ENCODE measurements around the gene FAP.

Gene FAP

DNA sequence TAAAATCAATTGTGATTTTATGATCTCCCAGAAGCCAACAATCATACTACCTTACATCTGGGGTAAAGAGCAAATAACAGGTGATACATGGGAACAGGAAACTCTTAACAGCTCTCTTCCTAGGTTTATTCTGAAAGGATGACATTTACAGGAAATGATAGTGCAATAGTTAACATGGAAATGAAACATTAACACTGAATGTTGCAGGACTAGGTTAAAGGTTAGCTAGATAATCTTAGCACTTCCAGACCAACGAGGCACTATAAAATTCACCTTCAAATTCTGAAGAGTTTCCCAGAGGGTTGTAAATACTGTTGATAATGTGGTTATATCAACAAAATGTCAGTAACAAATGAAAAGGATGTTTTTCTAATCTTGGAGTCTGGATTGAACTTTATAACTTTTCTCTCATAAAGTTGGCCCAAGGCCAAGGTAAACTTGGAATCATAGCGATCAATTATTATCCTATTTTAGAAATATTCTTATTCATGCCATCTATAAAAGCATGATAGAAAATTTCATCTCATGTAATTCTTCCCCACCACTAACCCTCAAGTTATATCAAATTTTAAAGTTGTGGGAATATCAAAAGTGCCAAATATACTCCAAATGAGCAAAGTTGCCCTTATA, 58.3 kb downstream of the FAP start:
- DNase-seq (ENCODE audit: low spot score) = no peak

DNA sequence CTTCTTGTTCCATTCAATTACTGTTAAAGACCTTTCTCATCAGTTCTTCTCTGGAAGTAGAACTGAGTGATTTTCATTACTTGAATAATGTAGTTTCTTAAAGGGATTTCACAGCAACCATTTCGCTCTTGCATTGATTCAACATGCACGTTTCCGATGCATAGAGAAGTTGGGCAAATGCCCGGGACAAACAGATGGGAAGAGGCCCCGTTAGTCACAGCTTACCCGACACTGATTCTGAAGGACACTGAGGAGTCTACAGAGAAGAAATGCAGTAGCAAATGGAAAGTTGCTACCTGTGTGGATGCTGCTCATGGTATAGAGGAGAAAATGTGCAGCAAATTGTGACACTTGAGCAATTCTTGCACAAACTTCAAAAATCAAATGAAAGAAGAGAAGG, 58.9 kb downstream of the FAP start:
- no peak for DNase-seq (ENCODE audit: low spot score)

DNA sequence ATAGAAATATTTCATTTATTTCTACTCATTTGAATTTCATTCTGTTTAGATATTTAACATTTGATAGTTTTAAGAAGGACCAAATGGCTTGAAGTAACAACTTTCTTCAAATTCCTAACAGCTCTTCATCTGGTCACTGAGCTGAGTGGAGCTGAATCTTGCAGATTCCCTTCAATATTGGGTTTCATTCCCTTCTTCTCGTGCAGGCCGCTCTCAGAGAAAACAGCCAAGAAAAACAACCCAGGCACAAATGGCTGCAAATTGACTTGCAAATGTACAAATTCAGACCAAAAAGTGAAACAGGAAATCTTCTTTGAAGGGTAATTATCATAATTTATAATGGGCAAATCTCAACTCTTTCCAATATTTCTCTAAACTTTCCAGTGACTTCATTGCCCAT, 60.9 kb downstream of the FAP start:
- no peak for DNase-seq (ENCODE audit: low spot score)

DNA sequence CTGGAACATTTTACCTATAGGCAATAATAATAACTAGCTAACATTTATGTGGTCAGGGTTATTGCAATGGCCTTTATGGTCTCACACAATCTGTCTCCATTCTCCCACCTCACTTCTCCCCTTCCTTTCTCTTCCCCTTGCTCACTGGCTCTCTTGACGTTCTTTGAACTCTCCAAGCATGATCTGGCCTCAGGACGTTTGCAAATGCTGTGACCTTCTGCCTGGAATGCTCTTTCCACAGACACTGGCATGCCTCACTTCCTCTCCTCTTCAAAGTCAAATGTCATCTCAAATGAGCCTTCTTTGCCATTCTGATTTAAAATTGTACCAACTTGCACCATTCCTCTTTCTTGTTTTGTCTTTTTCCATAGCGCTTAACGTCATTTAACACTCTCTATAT, 65.9 kb downstream of the FAP start:
- DNase-seq (ENCODE audit: low spot score) = no peak

DNA sequence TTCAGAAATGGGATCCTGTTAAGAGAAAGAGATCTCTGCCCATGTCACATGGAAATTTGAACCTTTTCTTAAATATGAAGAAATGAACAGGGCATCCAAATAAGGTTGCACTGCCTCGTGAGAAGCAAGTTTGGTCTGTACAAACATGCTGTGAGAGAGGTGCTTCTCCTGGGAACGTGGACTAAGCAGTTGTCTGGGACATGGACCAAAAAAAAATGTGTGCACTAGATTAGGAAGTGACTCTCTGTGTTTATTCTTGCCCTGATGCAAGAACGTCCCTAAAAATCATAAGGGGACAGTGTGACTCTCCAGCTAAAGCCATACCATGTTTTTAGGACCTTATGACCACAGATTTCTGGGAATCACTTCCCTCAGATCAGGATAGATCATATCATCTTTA, 67.5 kb downstream of the FAP start:
- no peak for DNase-seq (ENCODE audit: low spot score)

DNA sequence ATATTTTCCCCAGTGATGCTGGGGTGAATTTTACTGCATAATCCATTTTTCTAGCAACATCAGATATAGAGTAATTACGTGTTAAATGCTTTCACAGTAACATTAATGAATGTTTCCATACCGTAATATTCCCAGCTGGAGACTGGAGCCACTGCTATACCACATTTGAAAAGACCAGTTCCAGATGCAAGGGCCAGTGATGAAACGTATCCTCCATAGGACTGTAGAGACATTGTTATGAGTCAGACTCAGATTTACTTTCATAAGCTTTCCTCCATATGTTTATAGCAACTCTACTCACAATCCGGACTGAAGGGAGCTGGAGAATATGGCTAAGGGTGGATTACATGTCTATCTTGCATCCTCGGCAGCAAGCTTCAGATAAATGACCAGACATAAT, 68.5 kb downstream of the FAP start:
- no peak for DNase-seq (ENCODE audit: low spot score)

DNA sequence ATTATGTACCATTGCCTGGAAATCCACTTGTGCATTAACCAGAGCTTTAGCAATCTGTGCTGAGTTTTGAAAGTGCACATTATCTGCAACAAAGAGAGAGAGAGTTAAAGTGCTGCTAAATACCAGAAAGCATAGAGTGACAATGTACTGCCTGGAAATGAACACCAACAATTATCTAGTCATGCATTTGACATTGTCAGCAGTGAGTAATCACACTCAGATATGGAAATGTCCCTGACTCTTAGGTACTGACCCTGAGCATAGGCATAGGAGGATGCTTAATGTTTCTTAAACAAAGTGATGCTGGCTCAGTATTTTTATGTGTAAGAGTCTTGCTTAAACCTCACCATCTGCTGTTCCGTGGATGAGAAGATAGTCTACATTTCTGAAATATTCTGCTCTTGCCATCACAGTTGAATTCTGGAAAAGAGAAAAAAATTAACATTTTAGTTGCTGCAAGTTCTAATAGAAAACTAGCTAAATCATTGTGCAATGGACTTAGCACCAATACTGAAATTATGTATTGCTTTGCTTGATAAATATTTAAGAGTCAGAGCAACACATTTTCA, 70.4 kb downstream of the FAP start:
- no peak for DNase-seq (ENCODE audit: low spot score)

DNA sequence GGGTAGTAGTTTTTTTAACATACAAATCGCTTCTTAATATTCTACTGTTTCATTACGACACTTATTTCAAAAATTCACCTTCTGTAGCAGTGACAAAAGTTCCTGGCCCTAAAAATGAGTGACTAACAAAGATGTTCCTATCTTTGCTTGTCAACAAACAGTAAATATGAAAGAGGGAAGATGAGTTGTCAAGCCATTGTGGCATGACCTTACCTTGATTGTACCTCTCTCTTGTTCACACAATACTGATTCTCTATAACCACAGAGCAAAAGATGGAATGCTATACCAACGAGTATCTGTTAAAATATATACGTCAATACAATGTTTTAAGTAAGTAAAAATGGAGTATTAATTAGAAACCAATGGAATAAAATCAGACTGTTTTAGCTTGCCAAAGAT, 76.5 kb downstream of the FAP start:
- DNase-seq (ENCODE audit: low spot score) = no peak

DNA sequence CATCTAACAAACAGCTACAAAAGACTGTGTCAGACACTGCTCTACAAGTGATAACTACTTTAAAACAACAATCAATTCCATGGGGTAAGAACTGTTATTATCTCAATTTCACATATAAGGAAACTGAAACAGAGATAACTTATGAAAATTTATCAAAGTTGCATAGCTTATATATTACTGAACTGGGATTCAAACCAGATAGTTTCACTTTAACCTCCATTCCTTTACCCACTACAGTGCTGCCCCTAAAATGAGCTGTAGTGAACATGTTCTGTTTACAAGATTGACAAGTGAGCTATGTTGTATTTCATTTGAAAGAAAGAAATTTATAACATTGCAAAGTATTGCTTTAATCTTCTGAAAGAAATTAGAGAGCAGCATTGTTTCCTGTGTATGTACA, 77.1 kb downstream of the FAP start:
- no peak for DNase-seq (ENCODE audit: low spot score)

DNA sequence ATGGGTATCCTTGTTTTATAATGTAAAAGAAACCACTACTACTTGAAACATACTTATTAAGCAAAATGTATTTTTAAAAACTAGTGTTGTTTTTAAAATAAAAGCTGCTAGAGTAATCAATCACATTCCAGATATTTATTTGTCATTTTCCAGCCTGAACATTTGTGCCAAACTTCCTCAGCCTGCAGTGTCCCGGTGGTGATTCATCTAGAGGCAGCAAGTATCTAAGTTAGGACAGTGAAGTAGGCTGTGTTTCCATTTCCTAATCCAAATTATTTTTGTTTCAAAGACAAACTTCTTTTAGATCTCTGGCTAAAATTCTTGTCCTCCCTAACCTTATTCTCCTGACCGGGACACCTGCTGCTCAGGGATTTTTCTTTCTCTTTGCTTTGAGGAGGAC, 78.4 kb downstream of the FAP start:
- DNase-seq (ENCODE audit: low spot score) = no peak

DNA sequence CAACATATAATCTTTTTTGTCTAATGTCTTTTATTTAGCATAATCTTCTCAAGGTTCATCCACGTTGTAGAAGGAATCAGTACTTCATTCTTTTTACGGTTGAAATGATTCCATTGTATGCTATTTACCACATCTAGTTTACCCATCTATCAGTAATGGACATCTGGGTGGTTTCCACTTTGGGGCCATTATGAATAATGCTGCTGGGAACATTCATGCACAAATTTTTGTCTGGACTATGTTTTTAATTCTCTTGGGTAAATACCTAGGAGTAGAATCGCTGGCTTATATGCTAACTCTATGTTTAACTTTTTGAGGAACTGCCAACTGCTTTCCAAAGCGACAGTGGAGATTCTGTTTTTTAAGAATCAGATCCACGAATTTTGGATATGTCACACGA, 83.8 kb downstream of the FAP start:
- no peak for DNase-seq (ENCODE audit: low spot score)

DNA sequence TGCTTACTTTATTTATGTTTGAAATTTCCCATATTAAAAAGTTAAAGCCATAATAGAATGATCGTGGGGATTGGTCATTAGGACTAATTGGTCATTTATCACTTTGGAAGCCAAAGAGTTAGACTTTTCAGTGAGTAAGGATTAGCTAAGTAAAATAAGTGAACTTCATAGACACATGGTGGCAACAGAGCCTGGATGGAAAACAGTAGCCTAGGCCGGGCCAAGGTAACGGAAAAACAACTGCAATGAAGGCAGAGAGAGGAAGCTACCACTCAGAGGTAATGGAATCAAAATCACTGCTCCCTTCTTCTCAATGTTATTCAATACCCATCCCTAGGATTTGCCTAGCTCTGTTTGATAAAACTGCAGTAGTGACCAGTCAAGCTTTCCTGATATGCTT, 87.1 kb downstream of the FAP start:
- DNase-seq (ENCODE audit: low spot score) = no peak

DNA sequence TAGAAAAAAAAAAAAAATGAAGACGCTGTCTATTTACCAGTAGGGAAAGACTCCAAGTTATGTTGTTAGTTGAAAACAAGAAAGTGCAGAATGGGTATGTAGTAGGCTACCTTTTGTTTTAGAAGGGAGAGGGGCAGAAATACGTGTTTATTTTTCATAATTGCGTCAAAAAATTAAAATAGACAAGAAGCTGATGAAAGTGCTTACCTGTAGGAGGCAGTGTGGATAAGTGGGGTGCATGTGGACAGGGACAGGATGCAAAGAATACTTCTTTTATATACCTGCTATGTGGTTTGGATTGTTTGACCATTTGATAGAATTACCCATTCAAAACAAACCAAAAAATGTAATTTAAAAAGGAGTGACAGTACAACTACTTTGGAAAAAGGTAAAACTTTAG, 88.2 kb downstream of the FAP start:
- DNase-seq (ENCODE audit: low spot score) = no peak

DNA sequence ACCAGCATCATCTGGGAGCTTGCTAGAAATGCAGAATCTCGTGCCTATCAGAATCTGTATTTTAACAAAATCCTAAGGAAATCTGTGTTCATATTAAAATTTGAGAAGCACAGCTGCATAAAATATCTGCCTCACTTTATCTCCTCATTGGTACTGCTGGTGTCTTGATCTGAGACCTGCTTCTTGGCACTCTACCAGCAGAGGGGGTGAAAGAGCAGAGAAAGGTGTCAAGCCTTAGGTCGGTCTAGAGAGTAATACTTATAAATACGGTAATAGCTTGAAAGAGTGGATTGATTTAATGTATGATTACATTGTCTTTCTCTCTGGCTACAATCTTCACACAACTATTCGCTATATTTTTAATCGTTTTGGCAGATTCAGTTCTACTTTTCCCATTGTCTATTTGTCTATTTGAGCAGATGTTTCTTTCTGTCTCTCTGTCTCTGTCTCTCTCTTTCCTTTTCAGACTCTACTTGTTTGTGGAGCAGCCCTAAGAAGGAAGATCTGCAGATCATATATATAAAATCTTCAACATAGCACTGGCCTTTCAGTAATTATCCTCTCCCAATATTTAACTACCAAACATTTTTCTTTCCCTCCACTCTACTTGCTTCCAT, 89.5 kb downstream of the FAP start:
- DNase-seq (ENCODE audit: low spot score) = peak; percentile 56

DNA sequence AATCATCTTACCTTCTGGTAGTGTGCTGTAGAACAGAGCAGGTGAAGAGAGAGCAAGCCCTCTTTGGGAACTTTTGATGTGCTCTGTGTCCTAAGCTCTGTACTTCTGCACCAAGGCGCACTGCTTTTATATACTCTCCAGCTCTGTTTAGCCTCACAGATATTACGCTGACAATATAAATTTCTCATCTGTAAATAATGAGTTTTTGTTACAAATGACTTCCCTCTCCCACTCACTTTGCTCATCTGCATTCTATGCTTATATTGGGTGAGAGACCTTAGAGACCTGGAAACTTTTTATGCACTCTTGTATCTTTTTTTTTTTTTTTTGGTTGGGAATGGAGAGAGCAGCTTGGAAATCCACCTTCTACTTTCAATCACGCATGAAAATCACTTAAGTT, 91.1 kb downstream of the FAP start, which contains the start of gene GCG:
Gene GCG (minus strand): TSS at position 101 of the 400 bp plus-strand sequence. CDS start 3,069 bp downstream, outside the sequence.
- no peak for DNase-seq (ENCODE audit: low spot score)

DNA sequence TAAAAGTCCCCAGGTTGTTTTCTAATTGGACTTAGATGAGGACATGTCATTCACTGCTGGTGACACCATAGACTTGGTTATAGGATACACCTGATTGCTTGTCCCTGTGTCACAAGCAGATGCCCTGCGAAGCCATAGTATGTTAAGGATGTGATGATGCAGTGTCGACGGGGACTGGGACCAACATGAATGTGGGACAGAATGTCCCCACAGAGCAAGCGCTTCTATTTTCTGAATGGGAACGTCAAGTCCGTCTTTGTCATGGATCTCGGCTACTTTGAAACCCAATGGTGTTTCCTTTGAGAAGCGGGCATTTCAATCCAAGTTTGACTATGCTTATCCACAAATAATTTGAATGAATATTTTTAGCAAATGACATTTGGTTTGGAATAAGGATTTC, 93.3 kb downstream of the FAP start:
- DNase-seq (ENCODE audit: low spot score) = no peak

DNA sequence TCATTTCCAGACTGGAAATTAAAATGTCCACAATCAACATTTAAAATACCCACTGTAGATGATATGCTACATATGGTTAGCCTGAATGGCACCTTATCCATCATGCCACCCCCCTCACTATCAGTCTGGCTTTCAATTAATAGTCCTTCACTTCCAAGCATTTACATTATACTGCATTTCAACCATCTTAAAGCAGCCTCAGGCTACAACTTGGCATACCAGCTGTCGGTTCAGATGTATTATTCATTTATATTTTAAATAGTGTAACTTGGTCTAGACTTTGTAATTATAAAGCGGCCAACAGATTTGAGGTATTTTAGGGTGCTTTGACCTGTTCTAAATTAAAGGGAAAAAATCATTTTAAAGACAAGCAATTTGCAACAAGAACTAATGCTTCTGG, 93.8 kb downstream of the FAP start:
- no peak for DNase-seq (ENCODE audit: low spot score)

DNA sequence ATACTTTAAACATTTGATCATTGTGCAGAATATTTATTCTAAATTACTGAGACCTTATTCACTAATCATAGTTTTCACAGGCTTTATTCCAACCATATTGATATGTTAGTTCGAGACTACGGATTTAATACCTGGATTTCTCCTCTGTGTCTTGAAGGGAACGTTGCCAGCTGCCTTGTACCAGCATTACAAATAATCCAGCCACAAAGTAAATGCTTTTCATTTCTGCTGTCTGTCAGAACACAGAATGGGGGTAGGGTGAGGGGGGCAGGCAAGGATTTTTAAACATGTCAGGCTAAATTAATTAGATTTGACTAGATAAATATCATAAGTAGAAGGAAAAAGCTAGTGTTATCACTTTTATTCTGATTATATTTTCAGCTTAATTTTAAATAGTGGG, 94.3 kb downstream of the FAP start:
- no peak for DNase-seq (ENCODE audit: low spot score)

DNA sequence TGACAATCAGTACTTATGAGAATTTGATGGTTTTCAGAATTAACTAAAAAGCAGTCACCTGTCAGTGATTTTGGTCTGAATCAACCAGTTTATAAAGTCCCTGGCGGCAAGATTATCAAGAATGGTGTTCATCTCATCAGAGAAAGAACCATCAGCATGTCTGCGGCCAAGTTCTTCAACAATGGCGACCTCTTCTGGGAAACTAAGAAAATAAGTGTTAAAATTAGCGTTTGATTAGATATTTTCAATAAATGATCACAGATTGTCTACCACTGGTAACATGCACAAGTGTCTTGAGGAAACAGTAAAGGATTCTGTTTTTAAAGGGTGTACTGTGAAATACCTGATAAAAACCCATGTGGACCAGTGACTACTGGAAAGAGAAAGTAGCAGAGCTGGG, 99.3 kb downstream of the FAP start:
- DNase-seq (ENCODE audit: low spot score) = no peak

DNA sequence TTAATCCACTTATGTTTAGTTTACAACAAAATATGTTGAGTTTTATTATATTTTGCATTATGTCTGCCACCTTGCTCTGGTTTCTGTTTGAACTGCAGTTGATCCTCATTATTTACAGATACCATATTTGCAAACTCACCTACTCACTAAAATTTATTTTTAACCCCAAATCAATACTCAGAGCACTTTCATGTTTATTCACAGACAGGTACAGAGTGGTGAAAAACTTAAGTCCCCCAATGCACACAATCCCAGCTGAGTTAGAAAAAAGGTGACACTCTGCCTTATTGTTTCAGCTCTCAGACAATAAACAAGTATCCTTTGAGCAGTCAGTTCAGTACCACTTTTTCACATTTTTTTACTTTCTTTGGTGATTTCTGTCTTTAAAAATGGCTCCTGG, 104.9 kb downstream of the FAP start:
- no peak for DNase-seq (ENCODE audit: low spot score)

DNA sequence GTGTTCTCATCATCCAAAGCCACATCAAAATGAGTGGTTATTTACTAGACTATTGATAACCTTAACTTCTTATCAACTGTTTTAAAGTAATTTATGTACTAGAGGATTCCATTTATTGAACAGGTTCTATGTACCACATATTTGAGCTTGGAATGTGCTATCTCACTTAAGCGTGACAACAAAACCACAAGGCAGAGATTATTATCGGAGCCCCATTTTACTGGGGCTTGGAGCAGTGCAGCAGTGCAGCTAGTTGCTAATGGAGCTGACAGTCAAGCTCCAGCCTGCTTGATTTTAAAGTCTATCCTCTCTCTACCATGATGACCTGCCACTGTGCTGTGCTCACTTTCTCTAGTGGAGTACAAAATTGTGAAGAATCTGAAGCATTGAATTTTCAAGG, 115.8 kb downstream of the FAP start:
- no peak for DNase-seq (ENCODE audit: low spot score)

DNA sequence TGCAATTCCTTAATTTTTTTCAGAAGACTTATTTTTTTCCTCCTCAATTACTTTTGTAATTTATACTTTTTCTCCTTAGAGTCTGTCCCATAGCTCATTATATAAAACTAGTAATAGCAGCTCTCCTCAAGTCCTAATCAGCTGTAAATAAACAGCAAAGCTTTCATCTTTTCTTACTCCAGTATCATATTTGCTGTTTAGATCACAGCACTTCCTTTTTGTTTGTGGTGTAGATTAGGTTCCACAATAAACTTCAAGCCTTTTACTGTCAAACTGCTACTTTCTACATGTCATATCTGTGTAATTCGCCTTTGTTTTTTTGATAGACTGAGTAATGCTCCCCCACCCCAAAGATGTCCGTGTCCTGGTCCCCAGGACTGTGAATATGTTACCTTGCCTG, 116.7 kb downstream of the FAP start:
- DNase-seq (ENCODE audit: low spot score) = no peak

DNA sequence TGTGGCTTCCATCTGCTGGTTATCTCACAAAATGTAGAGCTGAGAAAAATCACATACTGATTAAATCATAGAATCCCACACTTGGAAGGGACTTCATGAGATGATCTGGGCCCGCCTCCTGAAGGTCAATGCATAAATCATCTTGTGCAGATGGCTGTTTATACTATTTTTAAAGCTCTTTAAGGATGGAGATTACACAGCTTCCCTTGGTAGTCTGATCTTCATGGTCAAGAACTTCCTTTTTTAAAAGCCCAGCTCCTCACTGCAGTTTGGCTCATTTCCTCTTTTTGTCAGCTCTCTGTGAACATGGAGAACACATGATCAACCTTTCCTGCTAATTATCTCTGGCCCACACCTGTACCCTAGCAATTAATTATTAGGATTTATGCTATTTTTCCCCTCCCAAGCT, 117.1 kb downstream of the FAP start:
- DNase-seq (ENCODE audit: low spot score) = no peak

DNA sequence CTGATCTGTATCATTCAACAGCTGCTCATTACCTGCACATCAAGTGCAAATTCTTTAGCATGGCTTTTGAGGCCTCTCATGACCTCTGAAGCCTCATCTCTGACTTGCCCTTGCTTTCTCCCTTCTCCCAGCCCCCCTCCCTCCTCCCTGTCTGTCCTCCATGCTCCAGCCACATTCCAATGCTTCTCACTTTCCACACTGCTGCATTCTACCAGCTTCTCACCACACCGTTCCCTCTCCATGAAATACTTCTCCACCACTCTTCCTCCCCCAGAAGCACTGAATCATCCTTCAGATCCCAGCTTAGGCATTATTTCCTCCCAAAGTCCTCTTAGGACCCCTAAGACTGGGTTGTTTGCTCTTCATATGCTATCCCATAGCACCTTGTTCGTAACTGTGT, 118.1 kb downstream of the FAP start:
- DNase-seq (ENCODE audit: low spot score) = no peak

All from ecto neural progenitor cell (in vitro differentiated cells).